GM06990 (cell line): ENCODE measurements around the gene KCNJ15.

ENCODE experiments used
- DNase-seq: peaks from one replicate; pipeline ENCODE4 v3.0.0-alpha.2; 2011; ENCODE audit not compliant: insufficient read length; ENCODE audit errors: extremely low read depth
- H3K27me3 ChIP-seq: replicated peaks from 2 replicates; pipeline ENCODE4 v1.6.0; 2011; ENCODE audit warnings: low read length; ENCODE audit not compliant: control insufficient read depth, insufficient read depth
- H3K36me3 ChIP-seq: 2 replicates; pipeline ENCODE4 v1.5.1; 2011; ENCODE audit warnings: low read length; ENCODE audit not compliant: control insufficient read depth, insufficient read depth
- H3K4me3 ChIP-seq: replicated peaks from 2 replicates; pipeline ENCODE4 v1.5.1; 2011; ENCODE audit warnings: low read depth, mild to moderate bottlenecking, control low read depth, low read length
- TF ChIP-seq, protein P1 (sequence below): IDR thresholded peaks from 2 replicates; pipeline ENCODE4 v1.5.1; 2011; ENCODE audit warnings: low read length, control low read depth, mild to moderate bottlenecking, inconsistent platforms; ENCODE audit not compliant: insufficient read depth, poor library complexity, severe bottlenecking

Gene KCNJ15

DNA sequence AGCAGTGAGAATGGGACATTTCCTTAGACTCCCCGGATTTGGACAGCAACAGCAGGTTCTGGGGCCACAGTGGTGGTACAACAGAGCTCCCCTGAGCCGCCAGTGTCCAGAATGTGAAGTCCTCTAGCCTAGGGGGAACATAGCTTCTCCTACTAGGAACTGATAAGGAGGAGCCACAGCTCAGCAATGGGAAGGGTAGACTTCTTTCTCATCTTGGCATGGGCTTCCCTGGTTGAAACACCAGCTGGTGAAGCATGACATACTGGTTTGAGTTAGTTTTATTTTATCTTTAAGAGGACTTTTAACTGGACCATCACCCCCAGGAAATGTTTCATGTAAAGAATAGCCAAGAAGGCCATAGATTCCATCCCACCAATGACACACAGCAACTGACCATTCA lies 68.4 kb downstream of the KCNJ15 start:
- no peaks in the 10 kb centered on the region for H3K27me3 ChIP-seq
- H3K4me3 ChIP-seq, result no peak overlapping the region
- TF ChIP-seq, protein P1, sequence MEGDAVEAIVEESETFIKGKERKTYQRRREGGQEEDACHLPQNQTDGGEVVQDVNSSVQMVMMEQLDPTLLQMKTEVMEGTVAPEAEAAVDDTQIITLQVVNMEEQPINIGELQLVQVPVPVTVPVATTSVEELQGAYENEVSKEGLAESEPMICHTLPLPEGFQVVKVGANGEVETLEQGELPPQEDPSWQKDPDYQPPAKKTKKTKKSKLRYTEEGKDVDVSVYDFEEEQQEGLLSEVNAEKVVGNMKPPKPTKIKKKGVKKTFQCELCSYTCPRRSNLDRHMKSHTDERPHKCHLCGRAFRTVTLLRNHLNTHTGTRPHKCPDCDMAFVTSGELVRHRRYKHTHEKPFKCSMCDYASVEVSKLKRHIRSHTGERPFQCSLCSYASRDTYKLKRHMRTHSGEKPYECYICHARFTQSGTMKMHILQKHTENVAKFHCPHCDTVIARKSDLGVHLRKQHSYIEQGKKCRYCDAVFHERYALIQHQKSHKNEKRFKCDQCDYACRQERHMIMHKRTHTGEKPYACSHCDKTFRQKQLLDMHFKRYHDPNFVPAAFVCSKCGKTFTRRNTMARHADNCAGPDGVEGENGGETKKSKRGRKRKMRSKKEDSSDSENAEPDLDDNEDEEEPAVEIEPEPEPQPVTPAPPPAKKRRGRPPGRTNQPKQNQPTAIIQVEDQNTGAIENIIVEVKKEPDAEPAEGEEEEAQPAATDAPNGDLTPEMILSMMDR, result no peak
- DNase-seq, result no peak
- H3K36me3 ChIP-seq, result no peaks in the 10 kb centered on the region

DNA sequence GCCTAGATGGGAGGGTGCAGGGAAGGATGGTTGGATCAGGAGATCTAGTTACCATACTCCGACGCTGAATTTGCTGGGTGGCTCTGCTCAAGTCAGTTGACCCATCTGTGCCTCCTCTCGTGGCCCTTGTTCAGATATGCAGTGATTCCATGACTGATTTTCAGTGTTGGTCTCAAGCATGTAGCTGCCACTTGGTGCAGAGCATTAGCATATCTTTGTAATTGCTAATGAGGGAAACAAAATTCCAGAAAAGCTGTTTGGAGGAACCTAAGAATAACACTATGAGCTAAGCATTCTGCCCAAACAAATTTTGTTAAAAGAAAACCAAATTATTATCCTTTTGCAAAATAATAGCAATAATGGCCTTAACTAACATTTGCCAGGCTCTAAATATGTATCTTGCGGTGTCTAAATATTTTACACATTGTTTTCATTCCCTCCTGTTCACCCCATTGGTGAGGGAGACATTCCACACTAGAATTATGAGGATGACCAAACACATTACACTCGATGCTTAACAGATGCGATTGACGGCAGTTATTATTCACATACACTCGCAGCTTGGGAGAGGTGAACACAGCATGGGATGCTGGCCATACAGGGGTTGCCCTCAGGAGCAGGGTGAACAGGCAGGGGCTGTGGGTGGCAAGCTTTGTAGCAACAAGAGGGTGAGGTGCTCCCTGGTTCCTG lies 69.1 kb downstream of the KCNJ15 start:
- H3K4me3 ChIP-seq, result no peak overlapping the region
- TF ChIP-seq, protein P1, result no peak
- DNase-seq, result no peak
- H3K27me3 ChIP-seq, result no peaks in the 10 kb centered on the region
- H3K36me3 ChIP-seq, result no peaks in the 10 kb centered on the region

DNA sequence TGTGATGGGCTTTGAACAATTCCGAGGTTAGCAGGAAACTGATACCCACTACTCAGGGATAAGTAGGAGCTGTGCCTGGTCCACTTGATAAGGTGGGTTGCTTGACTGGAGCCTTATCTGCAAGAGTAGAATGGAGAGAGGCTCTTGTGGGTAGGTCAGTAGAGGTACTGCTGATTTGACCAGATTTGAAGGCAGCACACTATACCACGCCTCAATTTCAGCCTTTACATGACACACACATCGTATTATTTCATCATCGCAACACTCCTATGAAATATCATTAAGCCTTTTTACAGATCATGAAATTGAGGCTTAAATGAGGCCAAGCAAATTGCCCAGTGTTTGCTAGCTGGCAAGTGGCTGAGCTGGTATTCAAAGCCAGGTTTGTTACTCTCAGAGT lies 69.6 kb downstream of the KCNJ15 start:
- TF ChIP-seq, protein P1, result no peak
- DNase-seq, result no peak
- Histone ChIP-seq H3K4me3 (no peak overlapping the region), H3K36me3 (no peaks in the 10 kb centered on the region), H3K27me3 (no peaks in the 10 kb centered on the region)

DNA sequence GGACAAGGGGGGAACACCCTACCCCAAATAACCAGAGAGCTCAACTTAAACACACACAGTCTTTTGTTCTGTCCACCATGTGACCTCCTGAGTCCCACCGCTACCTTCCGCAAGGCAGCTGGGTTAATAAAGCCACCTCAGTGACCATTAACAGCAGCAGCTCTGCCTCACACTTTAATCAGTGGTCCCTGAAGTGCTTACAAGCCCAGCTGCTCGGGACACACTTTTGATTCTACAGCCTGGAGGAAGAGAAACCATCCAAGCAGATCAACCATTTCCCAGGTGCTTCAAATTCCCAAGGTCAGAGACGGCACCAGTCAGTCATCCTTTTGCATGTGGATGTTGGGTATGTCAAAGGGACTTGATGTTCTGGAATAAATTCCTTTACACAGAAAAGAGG lies 70.1 kb downstream of the KCNJ15 start:
- no peak for DNase-seq
- Histone ChIP-seq H3K27me3 (no peaks in the 10 kb centered on the region), H3K36me3 (no peaks in the 10 kb centered on the region), H3K4me3 (no peak overlapping the region)
- TF ChIP-seq, protein P1, result no peak

DNA sequence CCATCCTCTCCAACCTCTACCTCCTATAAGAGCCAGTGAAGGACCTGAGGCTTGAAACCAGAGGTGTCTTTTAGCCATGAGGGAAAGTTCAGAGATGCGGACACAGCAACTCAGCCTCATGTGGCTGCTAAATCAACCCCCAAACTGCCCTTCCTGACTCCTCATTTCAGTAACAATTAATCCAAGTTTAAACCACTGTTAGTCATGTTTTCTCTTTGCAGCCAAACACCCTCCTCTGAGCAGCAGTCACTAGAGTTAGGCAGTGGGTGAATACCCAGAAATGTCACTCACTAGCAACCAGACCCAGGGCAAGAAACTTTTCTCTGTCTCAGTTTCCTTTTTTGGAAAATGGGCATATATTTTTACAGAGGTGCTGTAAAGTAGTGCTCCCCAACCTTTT lies 71.2 kb downstream of the KCNJ15 start:
- H3K27me3 ChIP-seq, result no peaks in the 10 kb centered on the region
- TF ChIP-seq, protein P1, result no peak

DNA sequence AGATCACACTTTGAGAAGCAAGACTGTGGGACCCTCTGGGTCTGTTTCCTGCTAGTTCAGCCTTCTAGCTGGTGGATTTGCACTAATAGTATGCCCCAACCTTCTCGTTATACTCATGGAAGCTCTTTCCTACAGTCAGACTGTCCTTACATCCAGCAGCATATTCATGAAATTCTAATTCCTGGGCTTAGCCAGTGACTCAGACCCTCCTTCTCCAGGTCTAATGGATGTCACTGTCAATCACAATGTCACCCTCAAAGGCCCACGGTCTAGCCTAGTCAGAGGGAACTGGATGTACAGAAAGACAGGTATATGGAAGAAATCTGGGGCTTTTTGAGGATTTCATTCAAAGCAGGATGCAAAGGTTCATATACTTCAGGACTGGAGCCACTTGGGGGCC lies 72.4 kb downstream of the KCNJ15 start:
- TF ChIP-seq, protein P1, result no peak
- no peak for DNase-seq
- no peak overlapping the region for H3K4me3 ChIP-seq
- no peaks in the 10 kb centered on the region for H3K27me3 ChIP-seq
- no peaks in the 10 kb centered on the region for H3K36me3 ChIP-seq

More for the DNA sequence above, 71.2 kb downstream of the KCNJ15 start:
- Histone ChIP-seq H3K4me3 (no peak overlapping the region), H3K36me3 (no peaks in the 10 kb centered on the region)
- no peak for DNase-seq
